T-helper 2 cell (primary cell): Measurements from ENCODE around the gene FBXL17.

Source experiments
- DNase-seq, 5 experiments: peaks; one replicate each; pipeline versions ENCODE4 v3.0.0 to v3.0.0-alpha.2; 2012 to 2022

The FBXL17 gene

GRCh38 chr5:107849118-107849517, 532.8 kb downstream of the FBXL17 start:
- DNase-seq, result no peak

- no peak for DNase-seq
Observed at GRCh38 chr5:107840592-107840991, 541.3 kb downstream of the FBXL17 start.

- DNase-seq, result no peak
Observed at GRCh38 chr5:107840161-107840560, 541.7 kb downstream of the FBXL17 start.

GRCh38 chr5:107835096-107835495, 546.8 kb downstream of the FBXL17 start:
- no peak for DNase-seq

GRCh38 chr5:107832746-107833145, 549.2 kb downstream of the FBXL17 start:
- no peak for DNase-seq

- DNase-seq, result no peak
Observed at GRCh38 chr5:107831612-107832395, 550.1 kb downstream of the FBXL17 start.

GRCh38 chr5:107830750-107831149, 551.1 kb downstream of the FBXL17 start:
- no peak for DNase-seq

GRCh38 chr5:107826311-107827000, 555.4 kb downstream of the FBXL17 start:
- DNase-seq, result no peak

GRCh38 chr5:107824821-107825220, 557.1 kb downstream of the FBXL17 start:
- no peak for DNase-seq

- no peak for DNase-seq
Observed at GRCh38 chr5:107821288-107821687, 560.6 kb downstream of the FBXL17 start.

GRCh38 chr5:107820429-107820828, 561.5 kb downstream of the FBXL17 start:
- DNase-seq, result no peak

- DNase-seq, result no peak
Observed at GRCh38 chr5:107817951-107818350, 563.9 kb downstream of the FBXL17 start.

GRCh38 chr5:107817436-107817835, 564.5 kb downstream of the FBXL17 start:
- DNase-seq, result no peak

GRCh38 chr5:107815109-107815508, 566.8 kb downstream of the FBXL17 start:
- DNase-seq, result no peak

GRCh38 chr5:107814183-107814827, 567.6 kb downstream of the FBXL17 start:
- no peak for DNase-seq

GRCh38 chr5:107813559-107813958, 568.3 kb downstream of the FBXL17 start:
- DNase-seq, result no peak

GRCh38 chr5:107812570-107813141, 569.2 kb downstream of the FBXL17 start:
- no peak for DNase-seq

GRCh38 chr5:107809201-107810034, 572.5 kb downstream of the FBXL17 start:
- DNase-seq, result no peak
